ENCODE measurements around the gene HIKESHI.
"Not testable (repeated sequence)": the region's sequence is repeated elsewhere in the genome, so short reads cannot be mapped to it uniquely, and the experiment has no call there.

Gene HIKESHI

DNA sequence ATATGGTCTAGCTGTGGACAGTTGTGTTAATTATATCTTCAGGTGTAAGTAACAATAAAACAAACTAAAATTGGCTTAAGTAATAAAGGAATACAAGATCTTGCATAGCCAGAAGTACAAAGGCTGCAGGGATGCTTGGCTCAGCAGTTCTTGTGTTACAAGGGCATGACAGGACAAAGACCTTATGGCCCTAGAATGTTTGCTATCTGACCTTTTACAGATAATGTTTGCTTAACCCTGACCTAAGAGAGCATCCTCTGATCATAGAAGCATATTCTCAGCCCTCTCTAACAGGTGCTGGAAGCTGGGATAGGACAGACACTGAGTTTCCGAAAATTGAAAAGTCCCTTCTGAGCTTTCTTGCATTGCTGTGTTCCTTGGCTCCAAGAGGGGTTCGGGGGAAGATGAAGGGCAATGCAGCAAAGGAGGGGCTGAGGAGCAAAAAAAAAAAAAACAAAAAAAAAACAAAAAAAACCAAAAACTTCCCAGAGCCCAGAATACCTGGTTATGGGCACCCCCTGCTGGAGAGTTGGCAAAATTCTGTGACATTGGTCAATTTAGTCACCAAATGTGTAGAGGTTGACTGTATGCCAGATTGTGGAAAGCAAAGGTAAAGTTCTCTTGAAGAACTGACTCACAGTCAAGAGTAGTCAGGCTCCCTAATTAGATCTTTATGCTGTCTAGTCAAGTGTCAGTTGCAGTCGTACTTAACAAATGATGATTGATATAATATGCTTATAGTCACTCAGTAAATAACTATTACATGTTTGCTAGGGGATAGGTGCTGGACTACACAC is 10.4 kb upstream of the HIKESHI start:
- H3K4me3 ChIP-seq (ENCODE audit: control insufficient read depth, low read depth, low read length): no peak overlapping the region
- DNase-seq (ENCODE audit: low read depth): peak; percentile 70
- TF ChIP-seq, protein P1, sequence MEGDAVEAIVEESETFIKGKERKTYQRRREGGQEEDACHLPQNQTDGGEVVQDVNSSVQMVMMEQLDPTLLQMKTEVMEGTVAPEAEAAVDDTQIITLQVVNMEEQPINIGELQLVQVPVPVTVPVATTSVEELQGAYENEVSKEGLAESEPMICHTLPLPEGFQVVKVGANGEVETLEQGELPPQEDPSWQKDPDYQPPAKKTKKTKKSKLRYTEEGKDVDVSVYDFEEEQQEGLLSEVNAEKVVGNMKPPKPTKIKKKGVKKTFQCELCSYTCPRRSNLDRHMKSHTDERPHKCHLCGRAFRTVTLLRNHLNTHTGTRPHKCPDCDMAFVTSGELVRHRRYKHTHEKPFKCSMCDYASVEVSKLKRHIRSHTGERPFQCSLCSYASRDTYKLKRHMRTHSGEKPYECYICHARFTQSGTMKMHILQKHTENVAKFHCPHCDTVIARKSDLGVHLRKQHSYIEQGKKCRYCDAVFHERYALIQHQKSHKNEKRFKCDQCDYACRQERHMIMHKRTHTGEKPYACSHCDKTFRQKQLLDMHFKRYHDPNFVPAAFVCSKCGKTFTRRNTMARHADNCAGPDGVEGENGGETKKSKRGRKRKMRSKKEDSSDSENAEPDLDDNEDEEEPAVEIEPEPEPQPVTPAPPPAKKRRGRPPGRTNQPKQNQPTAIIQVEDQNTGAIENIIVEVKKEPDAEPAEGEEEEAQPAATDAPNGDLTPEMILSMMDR (conservative IDR thresholded peaks at IDR 0.05; ENCODE audit: control insufficient read depth, insufficient read depth, low read depth, low read length): peak; percentile 65

DNA sequence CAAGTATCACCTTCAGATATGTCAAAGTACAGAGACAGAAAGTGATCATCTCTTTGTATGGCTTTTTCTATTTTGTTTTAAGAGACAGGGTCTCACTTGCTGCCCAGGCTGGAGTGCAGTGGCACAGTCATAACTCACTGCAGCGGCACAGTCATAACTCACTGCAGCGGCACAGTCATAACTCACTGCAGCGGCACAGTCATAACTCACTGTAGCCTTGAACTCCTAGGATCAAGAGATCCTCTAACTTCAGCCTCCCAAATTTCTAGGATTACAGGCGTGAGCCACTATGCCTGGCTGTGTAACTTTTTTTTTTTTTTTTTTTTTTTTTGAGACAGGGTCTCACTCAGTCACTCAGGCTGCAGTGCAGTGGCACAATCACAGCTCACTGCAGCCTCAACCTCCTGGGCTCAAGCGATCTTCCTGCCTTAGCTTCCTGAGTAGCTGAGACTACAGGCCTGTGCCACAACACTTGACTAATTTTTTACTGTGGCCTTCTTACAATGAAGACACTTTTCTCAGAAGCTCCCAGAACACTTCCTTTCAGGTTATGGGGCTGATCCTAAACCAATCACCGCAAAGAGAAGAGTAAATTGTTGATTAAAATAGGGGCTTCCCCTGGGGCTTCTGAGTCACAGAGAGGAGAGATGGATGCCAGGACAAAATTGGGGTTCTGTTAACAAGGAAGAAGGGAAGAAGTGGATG is 9.0 kb upstream of the HIKESHI start:
- H3K4me3 ChIP-seq (ENCODE audit: control insufficient read depth, low read depth, low read length): no peak overlapping the region
- no peak for DNase-seq (ENCODE audit: low read depth)
- TF ChIP-seq, protein P1 (conservative IDR thresholded peaks at IDR 0.05; ENCODE audit: control insufficient read depth, insufficient read depth, low read depth, low read length): no peak

DNA sequence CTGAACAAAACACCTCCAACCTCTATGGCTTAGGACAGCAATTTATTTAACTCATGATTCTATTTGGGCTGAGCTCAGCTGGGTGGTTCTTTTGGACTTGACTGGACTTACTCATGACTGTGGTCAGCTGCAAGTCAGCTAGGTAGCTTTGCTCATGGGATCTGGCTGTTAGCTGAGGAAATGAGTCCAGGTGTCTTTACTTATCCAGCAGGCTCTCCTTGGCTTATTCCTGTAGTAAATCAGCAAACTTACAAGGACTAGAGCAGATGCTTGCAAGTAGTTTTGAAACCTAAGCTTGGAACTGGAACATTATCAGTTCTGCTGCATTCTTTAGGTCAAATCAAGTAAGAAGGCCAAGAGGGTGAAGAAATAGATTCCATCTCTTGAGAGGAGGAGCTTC is 8.0 kb upstream of the HIKESHI start:
- DNase-seq (ENCODE audit: low read depth): peak; percentile 39
- TF ChIP-seq, protein P1 (conservative IDR thresholded peaks at IDR 0.05; ENCODE audit: control insufficient read depth, insufficient read depth, low read depth, low read length): no peak
- H3K4me3 ChIP-seq (ENCODE audit: control insufficient read depth, low read depth, low read length): no peak overlapping the region

DNA sequence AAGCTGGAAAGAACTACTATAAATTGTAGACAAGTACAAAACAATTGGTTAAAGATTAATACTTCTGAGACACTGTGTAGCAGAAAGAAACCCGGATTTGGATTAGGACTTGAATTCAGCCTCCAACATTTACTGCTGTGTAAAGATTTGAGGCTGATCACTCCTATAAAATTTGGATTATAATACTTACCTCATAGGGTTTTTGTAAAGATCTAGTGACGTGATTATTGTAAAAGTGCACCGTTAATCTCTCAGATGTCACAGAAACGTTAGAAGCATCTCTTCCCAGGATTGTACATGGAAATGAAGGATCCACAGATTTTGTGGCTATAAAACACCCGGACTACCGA is 323 bp upstream of the HIKESHI start:
- peak overlapping the region; percentile 98 for H3K4me3 ChIP-seq (ENCODE audit: control insufficient read depth, low read depth, low read length)
- no peak for DNase-seq (ENCODE audit: low read depth)
- TF ChIP-seq, protein P1 (conservative IDR thresholded peaks at IDR 0.05; ENCODE audit: control insufficient read depth, insufficient read depth, low read depth, low read length): no peak

DNA sequence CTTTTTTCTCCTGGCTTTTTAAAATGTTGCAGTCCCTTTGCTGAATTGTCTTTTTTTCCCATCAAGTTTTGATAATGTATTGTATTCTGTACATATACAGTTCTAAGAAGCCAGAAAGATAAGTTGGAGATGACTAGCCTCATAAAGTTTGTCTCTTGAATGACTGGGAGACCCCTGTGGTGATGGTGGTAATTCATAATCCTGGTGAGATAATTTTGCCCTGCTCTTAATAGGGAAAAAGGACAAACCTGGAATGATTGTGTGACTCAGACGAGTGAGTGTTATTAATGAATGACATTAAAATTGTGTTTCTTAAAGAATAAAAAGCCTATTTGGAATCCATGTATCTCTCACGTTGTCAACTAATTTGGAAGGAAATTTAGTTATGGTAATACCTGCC is 1.2 kb downstream of the HIKESHI start:
- DNase-seq (ENCODE audit: low read depth): no peak
- TF ChIP-seq, protein P1 (conservative IDR thresholded peaks at IDR 0.05; ENCODE audit: control insufficient read depth, insufficient read depth, low read depth, low read length): no peak
- peak overlapping the region; percentile 98 for H3K4me3 ChIP-seq (ENCODE audit: control insufficient read depth, low read depth, low read length)

DNA sequence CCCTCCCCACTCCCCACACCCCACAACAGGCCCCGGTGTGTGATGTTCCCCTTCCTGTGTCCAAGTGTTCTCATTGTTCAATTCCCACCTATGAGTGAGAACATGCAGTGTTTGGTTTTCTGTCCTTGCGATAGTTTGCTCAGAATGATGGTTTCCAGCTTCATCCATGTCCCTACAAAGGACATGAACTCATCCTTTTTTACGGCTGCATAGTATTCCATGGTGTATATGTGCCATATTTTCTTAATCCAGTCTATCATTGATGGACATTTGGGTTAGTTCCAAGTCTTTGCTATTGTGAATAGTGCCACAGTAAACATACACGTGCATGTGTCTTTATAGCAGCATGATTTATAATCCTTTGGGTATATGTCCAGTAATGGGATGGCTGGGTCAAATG is 6.7 kb downstream of the HIKESHI start:
- DNase-seq (ENCODE audit: low read depth); H3K4me3 ChIP-seq (ENCODE audit: control insufficient read depth, low read depth, low read length): not testable (repeated sequence)

DNA sequence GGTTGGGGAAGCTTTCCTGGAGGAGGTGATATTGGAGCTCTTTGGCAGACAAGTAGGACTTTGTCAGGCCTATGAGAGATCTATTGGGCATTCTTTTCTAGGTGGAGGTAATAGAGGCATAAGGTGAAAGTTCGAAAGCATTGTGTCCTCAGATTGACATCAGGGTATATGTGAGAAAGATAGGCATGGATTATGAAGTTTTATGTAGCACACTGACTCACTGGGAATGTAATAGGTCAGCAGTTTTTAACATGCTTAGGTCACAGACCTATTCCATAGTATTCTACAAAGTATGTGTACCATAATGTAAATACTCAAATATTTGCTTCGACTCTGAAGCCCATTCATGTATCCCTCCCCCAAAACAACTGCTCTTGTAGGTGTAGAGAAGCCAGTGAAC is 11.8 kb downstream of the HIKESHI start:
- no peak overlapping the region for H3K4me3 ChIP-seq (ENCODE audit: control insufficient read depth, low read depth, low read length)
- TF ChIP-seq, protein P1 (conservative IDR thresholded peaks at IDR 0.05; ENCODE audit: control insufficient read depth, insufficient read depth, low read depth, low read length): no peak
- no peak for DNase-seq (ENCODE audit: low read depth)

Data from fibroblast of mammary gland (primary cell).